ENCODE data around the gene PNO1.

- no peak for TF ChIP-seq CTCF (IDR thresholded peaks at IDR 0.05)
- no peak for TF ChIP-seq POLR2AphosphoS5 (IDR thresholded peaks at IDR 0.05)
- TF ChIP-seq POLR2A (IDR thresholded peaks at IDR 0.05) = no peak
Observed at GRCh38 chr2:68135448-68136320, 22.0 kb upstream of the PNO1 start.

Data from stomach (tissue), 4 donors.